Femur (tissue), 1 donor: ENCODE results near the gene UBC.
"Not testable (repeated sequence)": the region's sequence is repeated elsewhere in the genome, so short reads cannot be mapped to it uniquely, and the experiment has no call there.

ENCODE experiments used
- DNase-seq: peaks from one replicate; pipeline ENCODE4 v3.0.0-alpha.2; 2017

The UBC gene

GRCh38 chr12:124913474-124914391 lies 717 bp downstream of the UBC start:
- peak; percentile 86 for DNase-seq

- DNase-seq: not testable (repeated sequence)
Observed at GRCh38 chr12:124912529-124913287, 1.7 kb downstream of the UBC start.

- not testable (repeated sequence) for DNase-seq
Observed at GRCh38 chr12:124911521-124911920, 2.9 kb downstream of the UBC start.

- DNase-seq: no peak
Observed at GRCh38 chr12:124910561-124911478, 3.6 kb downstream of the UBC start.

GRCh38 chr12:124909831-124910560 lies 4.5 kb downstream of the UBC start:
- DNase-seq: no peak

GRCh38 chr12:124906606-124907261 lies 7.7 kb downstream of the UBC start:
- DNase-seq: peak; percentile 90

- peak; percentile 83 for DNase-seq
Observed at GRCh38 chr12:124904306-124905098, 9.9 kb downstream of the UBC start.

- DNase-seq: no peak
Observed at GRCh38 chr12:124902916-124903315, 11.5 kb downstream of the UBC start.

- no peak for DNase-seq
Observed at GRCh38 chr12:124901003-124901402, 13.4 kb downstream of the UBC start.

GRCh38 chr12:124900345-124900795 lies 14.1 kb downstream of the UBC start:
- DNase-seq: not testable (repeated sequence)

GRCh38 chr12:124898923-124899294 lies 15.5 kb downstream of the UBC start:
- DNase-seq: no peak

GRCh38 chr12:124898200-124898922 lies 16.1 kb downstream of the UBC start:
- peak; percentile 63 for DNase-seq

GRCh38 chr12:124896461-124896860 lies 18.0 kb downstream of the UBC start:
- DNase-seq: no peak

- no peak for DNase-seq
Observed at GRCh38 chr12:124893792-124894516, 20.5 kb downstream of the UBC start.

GRCh38 chr12:124888260-124888659 lies 26.2 kb downstream of the UBC start:
- DNase-seq: peak; percentile 52

GRCh38 chr12:124887766-124888165 lies 26.7 kb downstream of the UBC start:
- not testable (repeated sequence) for DNase-seq

- peak; percentile 61 for DNase-seq
Observed at GRCh38 chr12:124884587-124885438, 29.6 kb downstream of the UBC start.
